Activated B cell treated with CpG ODN at 0.5 μM for 24 hours (primary cell): ENCODE data around the gene CYP4F2. TPM values are rescaled to one million over a fixed set of nuclear protein-coding genes. Genes with fewer than 3 reads are reported as not detected.
"Not testable (repeated sequence)": the region's sequence is repeated elsewhere in the genome, so short reads cannot be mapped to it uniquely, and the experiment has no call there.

Source experiments
- ATAC-seq: fragments of 200-7000 bp; cut with Tn5 transposase; one replicate; pipeline ENCODE4 v1.10.0; 2021; ENCODE audit warnings: low read depth, mild to moderate bottlenecking, moderate library complexity
- CTCF ChIA-PET: fragments of 350-600 bp; sonication (Branson Sonifier 250); formaldehyde crosslinking; loops from one replicate; lab custom pipeline; 2021; ENCODE audit warnings: antibody characterized with exemption; lab: Charles Lee
- POLR2A ChIA-PET: fragments of 350-600 bp; sonication (Branson Sonifier 250); formaldehyde crosslinking; loops from one replicate; lab custom pipeline; 2021; ENCODE audit warnings: antibody characterized with exemption; lab: Charles Lee
- DNase-seq: peaks from one replicate; pipeline ENCODE4 v3.0.0; 2022
- H3K27ac Mint-ChIP-seq: one replicate; pipeline ENCODE4 v1.8.0; 2020; ENCODE audit warnings: mixed read lengths
- H3K27me3 Mint-ChIP-seq: one replicate; pipeline ENCODE4 v1.8.0; 2021; ENCODE audit warnings: mixed read lengths
- H3K36me3 Mint-ChIP-seq: one replicate; pipeline ENCODE4 v1.8.0; 2021; ENCODE audit warnings: low read depth, mixed read lengths
- H3K4me1 Mint-ChIP-seq: one replicate; pipeline ENCODE4 v1.8.0; 2021; ENCODE audit warnings: mixed read lengths
- H3K4me3 Mint-ChIP-seq: one replicate; pipeline ENCODE4 v1.8.0; 2020; ENCODE audit warnings: mild to moderate bottlenecking, mixed read lengths
- H3K9me3 Mint-ChIP-seq: one replicate; pipeline ENCODE4 v1.8.0; 2020; ENCODE audit warnings: mixed read lengths
- intact Hi-C: fragments of 100-400 bp; cut with micrococcal nuclease; formaldehyde crosslinking; loops from one replicate; pipeline ENCODE4 v1.15.1; 2024
- total RNA-seq: library from RNA; stranded (reverse); gene quantifications from 2 replicates; pipeline ENCODE4 v1.2.3, GENCODE V29; 2022
- TF ChIP-seq, protein P1 (sequence below): fragments of 200-600 bp; IDR thresholded peaks from one replicate; pipeline ENCODE4 v1.8.0; 2022; ENCODE audit warnings: antibody characterized with exemption, mild to moderate bottlenecking

The CYP4F2 gene
- total RNA-seq, 1 donor from 2014 or later: not detected

DNA sequence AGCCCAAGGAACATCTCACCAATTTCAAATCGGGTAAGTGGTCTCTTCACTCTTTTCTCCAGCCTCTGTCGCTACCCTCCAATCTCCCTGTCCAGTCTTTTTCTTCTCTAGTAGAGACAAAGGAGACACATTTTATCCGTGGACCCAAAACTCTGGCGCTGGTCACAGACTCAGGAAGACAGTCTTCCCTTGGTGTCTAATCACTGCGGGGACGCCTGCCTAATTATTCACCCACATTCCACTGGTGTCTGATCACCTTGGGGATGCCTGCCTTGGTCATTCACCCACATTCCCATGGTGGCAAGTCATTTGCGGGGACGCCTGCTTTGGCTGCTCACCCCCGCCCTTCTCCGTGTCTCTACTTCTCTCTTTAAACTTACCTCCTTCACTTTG, 68.6 kb downstream of the CYP4F2 start:
- TF ChIP-seq, protein P1, sequence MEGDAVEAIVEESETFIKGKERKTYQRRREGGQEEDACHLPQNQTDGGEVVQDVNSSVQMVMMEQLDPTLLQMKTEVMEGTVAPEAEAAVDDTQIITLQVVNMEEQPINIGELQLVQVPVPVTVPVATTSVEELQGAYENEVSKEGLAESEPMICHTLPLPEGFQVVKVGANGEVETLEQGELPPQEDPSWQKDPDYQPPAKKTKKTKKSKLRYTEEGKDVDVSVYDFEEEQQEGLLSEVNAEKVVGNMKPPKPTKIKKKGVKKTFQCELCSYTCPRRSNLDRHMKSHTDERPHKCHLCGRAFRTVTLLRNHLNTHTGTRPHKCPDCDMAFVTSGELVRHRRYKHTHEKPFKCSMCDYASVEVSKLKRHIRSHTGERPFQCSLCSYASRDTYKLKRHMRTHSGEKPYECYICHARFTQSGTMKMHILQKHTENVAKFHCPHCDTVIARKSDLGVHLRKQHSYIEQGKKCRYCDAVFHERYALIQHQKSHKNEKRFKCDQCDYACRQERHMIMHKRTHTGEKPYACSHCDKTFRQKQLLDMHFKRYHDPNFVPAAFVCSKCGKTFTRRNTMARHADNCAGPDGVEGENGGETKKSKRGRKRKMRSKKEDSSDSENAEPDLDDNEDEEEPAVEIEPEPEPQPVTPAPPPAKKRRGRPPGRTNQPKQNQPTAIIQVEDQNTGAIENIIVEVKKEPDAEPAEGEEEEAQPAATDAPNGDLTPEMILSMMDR: no peak
- H3K4me1 Mint-ChIP-seq: no peaks in the 10 kb centered on the region
- intact Hi-C loops: no loop called here
- ATAC-seq (no peak), DNase-seq (no peak)
- no peaks in the 10 kb centered on the region for H3K36me3 Mint-ChIP-seq
- POLR2A ChIA-PET: no interaction called here
- no peaks in the 10 kb centered on the region for H3K9me3 Mint-ChIP-seq
- peaks cover 21% of the 10 kb centered on the region for H3K27me3 Mint-ChIP-seq
- H3K27ac Mint-ChIP-seq: no peak overlapping the region
- CTCF ChIA-PET: no interaction called here
- H3K4me3 Mint-ChIP-seq: no peak overlapping the region

DNA sequence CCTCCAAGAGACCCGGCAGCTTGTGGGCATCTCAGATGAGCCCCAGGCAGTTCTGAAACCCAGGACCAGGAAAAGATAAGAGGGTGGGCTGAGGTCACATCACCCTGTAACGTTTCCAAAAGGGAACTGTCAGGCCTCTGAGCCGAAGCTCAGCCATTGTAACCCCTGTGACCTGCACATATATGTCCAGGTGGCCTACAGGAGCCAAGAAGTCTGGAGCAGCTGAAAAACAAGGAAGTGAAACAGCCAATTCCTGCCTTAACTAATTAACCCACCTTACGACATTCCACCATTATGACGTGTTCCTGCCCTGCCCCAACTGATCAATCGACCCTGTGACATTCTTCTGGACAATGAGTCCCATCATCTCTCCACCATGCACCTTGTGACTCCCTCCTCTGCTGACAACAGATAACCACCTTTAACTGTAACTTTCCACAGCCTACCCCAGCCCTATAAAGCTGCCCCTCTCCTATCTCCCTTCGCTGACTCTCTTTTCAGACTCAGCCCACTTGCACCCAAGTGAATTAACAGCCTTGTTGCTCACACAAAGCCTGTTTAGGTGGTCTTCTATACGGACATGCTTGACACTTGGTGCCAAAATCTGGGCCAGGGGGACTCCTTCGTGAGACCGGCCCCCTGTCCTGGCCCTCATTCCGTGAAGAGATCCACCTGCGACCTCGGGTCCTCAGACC, 69.1 kb downstream of the CYP4F2 start:
- H3K9me3 Mint-ChIP-seq, intact Hi-C loops, CTCF ChIA-PET, H3K4me1 Mint-ChIP-seq, H3K36me3 Mint-ChIP-seq, ATAC-seq, H3K27ac Mint-ChIP-seq, H3K4me3 Mint-ChIP-seq, DNase-seq: not testable (repeated sequence)
- peaks cover 21% of the 10 kb centered on the region for H3K27me3 Mint-ChIP-seq
- POLR2A ChIA-PET: interaction anchor here (1.7 kb wide), 1 partner anchor 8 kb away, joined by 6 read pairs; no protein-coding TSS in a partner anchor

DNA sequence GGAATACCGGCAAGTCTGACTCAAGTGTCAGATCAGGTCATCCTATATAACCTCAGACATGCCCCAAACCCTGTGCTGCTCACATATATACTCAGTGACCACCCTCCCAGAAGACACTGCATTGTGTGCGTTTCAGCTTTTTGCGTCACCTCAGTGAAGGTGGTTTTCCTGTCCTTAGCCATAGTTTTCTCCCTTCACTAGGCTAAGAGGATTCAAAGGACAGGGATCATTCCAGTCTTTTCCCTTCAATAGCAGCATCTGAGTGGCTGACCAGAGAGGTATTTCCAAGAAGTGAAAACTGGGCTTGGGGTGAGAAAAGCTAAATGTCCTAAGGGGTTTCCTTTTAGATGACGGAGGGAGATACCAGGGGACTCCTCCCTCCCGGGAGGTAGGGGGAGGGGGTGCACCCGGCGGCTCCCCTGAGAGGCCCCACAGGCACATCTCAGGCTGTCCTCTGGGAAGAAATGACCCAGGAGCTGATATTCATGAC, 69.7 kb downstream of the CYP4F2 start:
- ATAC-seq: no peak
- Mint-ChIP-seq H3K27me3 (peaks cover 21% of the 10 kb centered on the region), H3K9me3 (no peaks in the 10 kb centered on the region), H3K36me3 (no peaks in the 10 kb centered on the region), H3K27ac (no peak overlapping the region), H3K4me1 (no peaks in the 10 kb centered on the region), H3K4me3 (no peak overlapping the region)
- ChIA-PET CTCF (no interaction called here), POLR2A (interaction anchor here (1.7 kb wide), 1 partner anchor 8 kb away, joined by 6 read pairs; no protein-coding TSS in a partner anchor)
- TF ChIP-seq, protein P1: no peak
- intact Hi-C loops: no loop called here
- no peak for DNase-seq

Other genes starting within 250 kb of the CYP4F2 start
- gene CYP4F12, start 225.0 kb downstream of the CYP4F2 start, total RNA-seq: not detected in 2 replicates
- not detected in 2 replicates for gene OR10H2, start 170.1 kb downstream of the CYP4F2 start, total RNA-seq
- gene OR10H3, start 160.1 kb downstream of the CYP4F2 start, total RNA-seq: not detected in 2 replicates
- not detected in 2 replicates for gene OR10H5, start 110.4 kb downstream of the CYP4F2 start, total RNA-seq
- gene OR10H1, start 82.4 kb downstream of the CYP4F2 start, total RNA-seq: 0.05 TPM in 1 of 2 replicates, not detected in the other
- gene CYP4F11, start 36.5 kb upstream of the CYP4F2 start, total RNA-seq: not detected in 2 replicates
- not detected in 2 replicates for gene OR10H4, start 50.9 kb upstream of the CYP4F2 start, total RNA-seq
- gene TPM4, start 178.4 kb upstream of the CYP4F2 start, total RNA-seq: 238 and 257 TPM in 2 replicates
- 157 and 171 TPM in 2 replicates for gene RAB8A, start 213.8 kb upstream of the CYP4F2 start, total RNA-seq
- 172 and 191 TPM in 2 replicates for gene HSH2D, start 245.6 kb upstream of the CYP4F2 start, total RNA-seq